Esophagus squamous epithelium (tissue), 5 donors: Measurements from ENCODE around the gene CLC. TPM values are rescaled to one million over a fixed set of nuclear protein-coding genes. Genes with fewer than 3 reads are reported as not detected.
"Not testable (repeated sequence)": the region's sequence is repeated elsewhere in the genome, so short reads cannot be mapped to it uniquely, and the experiment has no call there.

ENCODE experiments used
- DNase-seq: peaks from one replicate; lab custom pipeline; 2025; lab: John Stamatoyannopoulos, UW
- H3K27ac ChIP-seq, 4 donors: fragments of 200-600 bp; sonication (generic); one replicate each; pipeline ENCODE4 v1.5.1; 2016 to 2019; ENCODE audit warnings: mild to moderate bottlenecking in 1 of 4
- H3K27me3 ChIP-seq, 4 donors: fragments of 200-600 bp; sonication (generic); 1 replicate in 3 of 4; 2 replicates in 1 of 4; pipeline versions ENCODE4 v1.5.1 to v1.6.0; 2017 to 2021; ENCODE audit warnings: antibody characterized with exemption in 1 of 4
- H3K36me3 ChIP-seq, 3 donors: fragments of 200-600 bp; sonication (generic); one replicate each; pipeline ENCODE4 v1.5.1; 2016 to 2019
- H3K4me1 ChIP-seq, 3 donors: fragments of 200-600 bp; sonication (generic); one replicate each; pipeline ENCODE4 v1.5.1; 2017 to 2019
- H3K4me3 ChIP-seq, 4 donors: fragments of 200-600 bp; sonication (generic); 1 replicate in 3 of 4; 2 replicates in 1 of 4; pipeline ENCODE4 v1.5.1; 2016 to 2019; ENCODE audit warnings: mild to moderate bottlenecking in 2 of 4, moderate library complexity in 1 of 4
- H3K9me3 ChIP-seq, 3 donors: fragments of 200-600 bp; sonication (generic); one replicate each; pipeline ENCODE4 v1.5.1; 2016 to 2019
- CTCF ChIP-seq, 6 experiments: fragments of 450-650 bp in 4 of 6; fragments of 200-600 bp in 2 of 6; sonication (generic) in 2 of 6; IDR thresholded peaks; one replicate each; pipeline ENCODE4 v1.5.1; 2016 to 2019; ENCODE audit warnings: antibody characterized with exemption in 6 of 6, mild to moderate bottlenecking in 4 of 6, moderate library complexity in 4 of 6
- POLR2A ChIP-seq, 4 donors: fragments of 450-650 bp; IDR thresholded peaks; one replicate each; pipeline ENCODE4 v1.6.1; 2017; ENCODE audit warnings: antibody characterized with exemption in 4 of 4, mild to moderate bottlenecking in 4 of 4, moderate library complexity in 3 of 4
- WGBS, 2 donors: methylation state at CpG; one replicate each; pipeline ENCODE4 v1.1.5; 2018; 5-methylcytosine and 5-hydroxymethylcytosine counted together
- intact Hi-C: fragments of 100-400 bp; cut with DNase I; formaldehyde crosslinking; loops from one replicate; pipeline ENCODE4 v1.15.0; 2022
- total RNA-seq, 4 donors: library from RNA; depleted of rRNA; stranded (reverse); fragments of >200 nt; gene quantifications; one replicate each; pipeline ENCODE4 v1.1.0, GENCODE V29; 2016
- donor health status: DM: yes; HTN: yes; CAD: no.

Gene CLC
- total RNA-seq, 4 donors from 2014 or later: not detected

- no peaks in the 10 kb centered on the region for H3K36me3 ChIP-seq
- DNase-seq: no peak
- intact Hi-C loops: no loop called here
- H3K4me1 ChIP-seq: no peaks in the 10 kb centered on the region
- peaks cover 0 to 35% (median 0%) of the 10 kb centered on the region in 4 donors for H3K27me3 ChIP-seq
- WGBS, 2 donors: 54 to 64% methylated on average over 2 of the region's 2 CpGs
- H3K9me3 ChIP-seq: no peaks in the 10 kb centered on the region
- no peak overlapping the region for H3K4me3 ChIP-seq
- H3K27ac ChIP-seq: no peak overlapping the region
- no peak for TF ChIP-seq POLR2A (IDR thresholded peaks at IDR 0.05)
These were observed 42.1 kb downstream of the CLC start for GRCh38 chr19:39695759-39696158.

- TF ChIP-seq POLR2A (IDR thresholded peaks at IDR 0.05) (no peak), CTCF (IDR thresholded peaks at IDR 0.05) (no peak)
- no peak overlapping the region for H3K27ac ChIP-seq
- WGBS, 2 donors: 41 to 64% methylated on average over 1 of the region's 1 CpG
- H3K27me3 ChIP-seq: peaks cover 0 to 24% (median 0%) of the 10 kb centered on the region in 4 donors
- H3K9me3 ChIP-seq: peaks cover 0 to 8% (median 0%) of the 10 kb centered on the region in 3 donors
- no peaks in the 10 kb centered on the region for H3K4me1 ChIP-seq
- intact Hi-C loops: no loop called here
- no peak overlapping the region for H3K4me3 ChIP-seq
- no peak for DNase-seq
- H3K36me3 ChIP-seq: no peaks in the 10 kb centered on the region
These were observed 45.0 kb downstream of the CLC start for GRCh38 chr19:39692822-39693221.

- no peak for DNase-seq
These were observed 45.7 kb downstream of the CLC start for GRCh38 chr19:39692166-39692565.

GRCh38 chr19:39688637-39689036 is 49.2 kb downstream of the CLC start:
- H3K4me3 ChIP-seq, H3K36me3 ChIP-seq, H3K9me3 ChIP-seq, H3K27ac ChIP-seq, H3K4me1 ChIP-seq, intact Hi-C loops, DNase-seq: not testable (repeated sequence)
- H3K27me3 ChIP-seq: peaks cover 0 to 17% (median 0%) of the 10 kb centered on the region in 4 donors
- 48 to 83% methylated on average over 3 to 4 of the region's 4 CpGs for WGBS, 2 donors

More at GRCh38 chr19:39692166-39692565, 45.7 kb downstream of the CLC start:
- Histone ChIP-seq H3K9me3 (peaks cover 0 to 8% (median 0%) of the 10 kb centered on the region in 3 donors), H3K36me3 (no peaks in the 10 kb centered on the region), H3K27me3 (peaks cover 0 to 24% (median 0%) of the 10 kb centered on the region in 4 donors), H3K27ac (no peak overlapping the region), H3K4me3 (no peak overlapping the region), H3K4me1 (no peaks in the 10 kb centered on the region)
- intact Hi-C loops: no loop called here
- TF ChIP-seq POLR2A (IDR thresholded peaks at IDR 0.05) (no peak), CTCF (IDR thresholded peaks at IDR 0.05) (no peak)
- 39 to 83% methylated on average over 2 to 3 of the region's 3 CpGs for WGBS, 2 donors

- intact Hi-C loops: no loop called here
- Histone ChIP-seq H3K9me3 (peaks cover 0 to 8% (median 0%) of the 10 kb centered on the region in 3 donors), H3K36me3 (no peaks in the 10 kb centered on the region), H3K4me1 (no peaks in the 10 kb centered on the region), H3K27me3 (peaks cover 0 to 8% (median 0%) of the 10 kb centered on the region in 4 donors), H3K27ac (no peak overlapping the region), H3K4me3 (no peak overlapping the region)
- TF ChIP-seq CTCF (IDR thresholded peaks at IDR 0.05) (no peak), POLR2A (IDR thresholded peaks at IDR 0.05) (no peak)
- 79 to 84% methylated on average over 3 of the region's 3 CpGs for WGBS, 2 donors
- no peak for DNase-seq
These were observed 51.1 kb downstream of the CLC start for GRCh38 chr19:39686739-39687138.

GRCh38 chr19:39684267-39684666 is 53.6 kb downstream of the CLC start:
- 80 to 81% methylated on average over 5 of the region's 5 CpGs for WGBS, 2 donors
- Histone ChIP-seq H3K36me3 (no peaks in the 10 kb centered on the region), H3K27me3 (peaks cover 0 to 2% (median 0%) of the 10 kb centered on the region in 4 donors), H3K4me3 (no peak overlapping the region), H3K9me3 (peaks cover 0 to 3% (median 0%) of the 10 kb centered on the region in 3 donors), H3K27ac (no peak overlapping the region), H3K4me1 (peaks cover 0 to 2% (median 0%) of the 10 kb centered on the region in 3 donors)
- no peak for TF ChIP-seq POLR2A (IDR thresholded peaks at IDR 0.05)
- TF ChIP-seq CTCF (IDR thresholded peaks at IDR 0.05): no peak
- intact Hi-C loops: no loop called here
- no peak for DNase-seq
